Measurements from ENCODE around the gene AKAP13. TPM values are rescaled to one million over a fixed set of nuclear protein-coding genes. Genes with fewer than 3 reads are reported as not detected.
"Not testable (repeated sequence)": the region's sequence is repeated elsewhere in the genome, so short reads cannot be mapped to it uniquely, and the experiment has no call there.

AKAP13 gene
- total RNA-seq, 1 experiment from 2014 or later, result 47.3 TPM

DNA sequence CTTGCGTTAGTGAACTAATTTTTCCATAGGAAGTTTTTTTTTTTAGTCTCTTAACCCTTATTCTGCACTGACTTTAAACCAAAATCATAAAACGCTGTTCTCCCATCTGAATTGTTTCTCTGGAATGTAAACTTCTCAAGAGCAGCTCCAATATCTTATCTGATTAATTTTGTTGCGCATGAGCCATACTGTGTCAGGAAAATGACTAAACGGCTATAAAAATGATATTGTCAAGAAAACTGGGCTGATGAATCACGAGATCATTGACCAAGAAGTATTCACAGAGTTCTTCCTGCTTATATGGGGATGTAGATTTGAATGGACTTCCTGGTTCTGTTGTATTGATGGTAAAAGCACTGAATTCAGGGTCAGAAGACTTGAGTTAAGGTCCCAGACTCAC lies 37.0 kb upstream of the AKAP13 start:
- H4K20me1 ChIP-seq (ENCODE audit: control insufficient read depth, insufficient read depth, insufficient read length); H3K4me3 Mint-ChIP-seq; H3K4me1 Mint-ChIP-seq; H3K18ac ChIP-seq (ENCODE audit: insufficient read length, low read depth, low read length); H3K27ac Mint-ChIP-seq; H2AK5ac ChIP-seq (ENCODE audit: insufficient read length, low read length); H3K4ac ChIP-seq (ENCODE audit: low read depth, low read length); H3K27ac ChIP-seq (ENCODE audit: insufficient read length, low read depth, low read length); H2AFZ ChIP-seq (ENCODE audit: low read length); H2BK15ac ChIP-seq (ENCODE audit: low read depth, low read length); H3K9ac ChIP-seq (ENCODE audit: extremely low read depth, insufficient read length, low read length); H3K36me3 Mint-ChIP-seq (ENCODE audit: insufficient read depth in 1 of 3, low read depth in 3 of 3); H3K4me2 ChIP-seq (ENCODE audit: insufficient read depth, insufficient read length, low read length); H4K8ac ChIP-seq (replicated peaks; ENCODE audit: insufficient read length, low read depth, low read length); H3K56ac ChIP-seq (ENCODE audit: insufficient read length, low read depth, low read length); H2BK120ac ChIP-seq (ENCODE audit: low read depth, low read length, poor library complexity, severe bottlenecking); H3K14ac ChIP-seq (ENCODE audit: insufficient read depth, low read length); H2BK12ac ChIP-seq (ENCODE audit: insufficient read length, low read depth, low read length); H3K79me2 ChIP-seq (ENCODE audit: insufficient read depth, low read length); H3T11ph ChIP-seq (ENCODE audit: low read length); H3K4me1 ChIP-seq (ENCODE audit: insufficient read depth, low read length); DNase-seq; H3K23ac ChIP-seq (ENCODE audit: insufficient read length, low read depth, low read length); H3K27me3 Mint-ChIP-seq (ENCODE audit: low read depth); H3K79me1 ChIP-seq (ENCODE audit: insufficient read depth, low read depth, low read length, poor library complexity, severe bottlenecking); H2BK20ac ChIP-seq (ENCODE audit: low read depth, low read length, poor library complexity, severe bottlenecking); H3K9me3 Mint-ChIP-seq; H4K91ac ChIP-seq (ENCODE audit: insufficient read length, low read depth, low read length); H3K23me2 ChIP-seq (ENCODE audit: insufficient read length, low read depth, low read length, poor library complexity, severe bottlenecking); H2BK5ac ChIP-seq (ENCODE audit: insufficient read length, low read length); H3K9me3 ChIP-seq (ENCODE audit: control insufficient read depth, low read depth, low read length); H3K27me3 ChIP-seq (ENCODE audit: insufficient read depth, low read length); H4K5ac ChIP-seq (ENCODE audit: insufficient read length, low read depth, low read length): not testable (repeated sequence)
- no CpG with 5 or more reads among the region's 5 CpGs for WGBS (ENCODE audit: extremely low coverage, insufficient read length, low lambda C conversion rate)

DNA sequence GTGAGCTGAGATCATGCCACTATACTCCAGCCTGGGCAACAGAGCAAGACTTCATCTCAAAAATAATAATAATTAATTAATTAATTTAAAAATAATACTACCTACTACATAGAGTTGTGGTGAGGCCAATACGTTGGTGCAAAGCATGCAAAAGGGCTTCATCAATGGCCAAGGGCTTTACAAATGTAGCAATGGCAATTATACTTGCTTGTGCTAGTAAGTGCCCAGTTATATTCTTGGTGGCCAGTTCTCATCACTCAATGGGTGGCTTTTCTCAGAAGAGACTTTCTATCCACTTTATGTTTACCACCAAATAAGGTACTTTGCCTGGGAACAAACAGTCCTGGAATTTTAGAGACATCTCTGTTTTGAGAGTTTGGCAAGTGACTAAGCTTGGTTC lies 36.2 kb upstream of the AKAP13 start:
- H3K4me1 Mint-ChIP-seq; H3K9ac ChIP-seq (ENCODE audit: extremely low read depth, insufficient read length, low read length); H2BK20ac ChIP-seq (ENCODE audit: low read depth, low read length, poor library complexity, severe bottlenecking); H3K18ac ChIP-seq (ENCODE audit: insufficient read length, low read depth, low read length); H2BK120ac ChIP-seq (ENCODE audit: low read depth, low read length, poor library complexity, severe bottlenecking); H4K20me1 ChIP-seq (ENCODE audit: control insufficient read depth, insufficient read depth, insufficient read length); H3T11ph ChIP-seq (ENCODE audit: low read length); H2BK12ac ChIP-seq (ENCODE audit: insufficient read length, low read depth, low read length); H3K9me3 ChIP-seq (ENCODE audit: control insufficient read depth, low read depth, low read length); H2AK5ac ChIP-seq (ENCODE audit: insufficient read length, low read length); H3K27ac ChIP-seq (ENCODE audit: insufficient read length, low read depth, low read length); H3K27ac Mint-ChIP-seq; H3K4me1 ChIP-seq (ENCODE audit: insufficient read depth, low read length); H2BK15ac ChIP-seq (ENCODE audit: low read depth, low read length); H3K4me3 Mint-ChIP-seq; H3K23me2 ChIP-seq (ENCODE audit: insufficient read length, low read depth, low read length, poor library complexity, severe bottlenecking); H3K23ac ChIP-seq (ENCODE audit: insufficient read length, low read depth, low read length); H2BK5ac ChIP-seq (ENCODE audit: insufficient read length, low read length); H4K91ac ChIP-seq (ENCODE audit: insufficient read length, low read depth, low read length); H3K14ac ChIP-seq (ENCODE audit: insufficient read depth, low read length); H3K4ac ChIP-seq (ENCODE audit: low read depth, low read length); H3K79me2 ChIP-seq (ENCODE audit: insufficient read depth, low read length); H2AFZ ChIP-seq (ENCODE audit: low read length); H3K4me2 ChIP-seq (ENCODE audit: insufficient read depth, insufficient read length, low read length); H3K27me3 ChIP-seq (ENCODE audit: insufficient read depth, low read length); H3K27me3 Mint-ChIP-seq (ENCODE audit: low read depth); H3K79me1 ChIP-seq (ENCODE audit: insufficient read depth, low read depth, low read length, poor library complexity, severe bottlenecking); H3K36me3 Mint-ChIP-seq (ENCODE audit: insufficient read depth in 1 of 3, low read depth in 3 of 3); H4K8ac ChIP-seq (replicated peaks; ENCODE audit: insufficient read length, low read depth, low read length); H4K5ac ChIP-seq (ENCODE audit: insufficient read length, low read depth, low read length); H3K9me3 Mint-ChIP-seq; DNase-seq; H3K56ac ChIP-seq (ENCODE audit: insufficient read length, low read depth, low read length): not testable (repeated sequence)
- WGBS (ENCODE audit: extremely low coverage, insufficient read length, low lambda C conversion rate), result no CpG with 5 or more reads among the region's 1 CpG
